GM12874 (cell line): ENCODE measurements around the gene CNTNAP2.

Source experiments
- CTCF ChIP-seq: IDR thresholded peaks from 2 replicates; pipeline ENCODE4 v1.5.1; 2011; ENCODE audit warnings: low read depth, mild to moderate bottlenecking, control low read depth, low read length, moderate library complexity; ENCODE audit not compliant: insufficient read depth

CNTNAP2 gene

DNA sequence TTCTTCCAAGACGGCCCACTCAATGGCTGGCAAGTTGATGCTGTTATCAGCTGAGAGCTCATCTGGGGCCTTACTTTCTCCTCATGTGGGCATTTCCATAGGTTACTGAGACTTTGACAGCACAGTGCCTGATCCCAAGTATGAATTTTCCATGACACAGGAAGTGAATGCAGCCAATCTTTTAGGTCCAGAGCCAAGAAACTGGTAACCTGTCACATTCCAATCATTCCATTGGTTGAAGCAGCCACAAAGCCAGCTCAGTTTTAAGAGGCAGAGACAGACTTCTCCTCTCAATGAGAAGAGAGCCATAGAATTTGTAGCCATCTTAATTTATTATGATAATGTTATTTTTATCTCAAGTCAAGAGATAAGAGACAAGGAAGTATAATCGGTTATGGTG is 775.5 kb downstream of the CNTNAP2 start:
- TF ChIP-seq CTCF = no peak

DNA sequence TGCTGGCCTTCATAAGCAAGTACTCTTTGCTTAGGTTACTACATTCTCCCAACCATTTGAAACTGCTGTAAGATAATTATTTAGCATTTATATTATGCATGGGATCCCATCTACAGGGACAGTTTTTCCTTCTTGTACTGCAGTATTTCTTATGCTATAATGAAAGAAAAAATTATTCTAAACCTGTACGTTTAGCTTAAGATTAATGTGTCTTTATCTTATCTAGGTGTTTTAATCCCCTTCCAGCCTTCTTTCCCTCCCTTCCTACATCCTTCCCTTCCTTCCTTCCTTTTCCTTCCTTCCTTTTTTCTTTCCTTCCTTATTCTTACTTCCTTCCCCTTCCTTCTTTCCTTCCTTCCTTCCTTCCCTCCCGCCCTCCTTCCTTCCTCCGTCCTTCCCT is 778.3 kb downstream of the CNTNAP2 start:
- no peak for TF ChIP-seq CTCF

DNA sequence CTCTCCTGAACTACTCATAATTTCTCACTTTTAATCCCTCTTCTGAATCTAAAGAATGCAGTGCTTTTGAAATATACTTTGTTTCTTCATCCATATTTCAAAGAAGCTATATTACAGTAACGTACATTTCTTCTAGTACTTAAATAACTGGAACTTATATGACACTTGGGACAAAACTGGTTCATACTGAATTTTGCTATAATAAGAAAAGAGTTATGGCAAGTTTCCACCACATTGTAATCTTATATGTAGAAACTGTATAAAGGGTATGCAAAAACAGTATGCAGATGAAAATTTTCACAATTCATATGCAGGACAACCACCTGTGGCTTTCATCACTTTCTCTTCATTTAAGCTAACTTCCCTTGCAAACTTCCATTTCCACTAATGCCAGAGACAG is 785.7 kb downstream of the CNTNAP2 start:
- no peak for TF ChIP-seq CTCF

GRCh38 chr7:146902728-146903127 is 786.1 kb downstream of the CNTNAP2 start:
- no peak for TF ChIP-seq CTCF

GRCh38 chr7:146922782-146923181 is 806.2 kb downstream of the CNTNAP2 start:
- TF ChIP-seq CTCF = no peak

GRCh38 chr7:146926841-146927240 is 810.2 kb downstream of the CNTNAP2 start:
- TF ChIP-seq CTCF = no peak

- TF ChIP-seq CTCF = no peak
Measured at GRCh38 chr7:146937836-146938235, 821.2 kb downstream of the CNTNAP2 start.

DNA sequence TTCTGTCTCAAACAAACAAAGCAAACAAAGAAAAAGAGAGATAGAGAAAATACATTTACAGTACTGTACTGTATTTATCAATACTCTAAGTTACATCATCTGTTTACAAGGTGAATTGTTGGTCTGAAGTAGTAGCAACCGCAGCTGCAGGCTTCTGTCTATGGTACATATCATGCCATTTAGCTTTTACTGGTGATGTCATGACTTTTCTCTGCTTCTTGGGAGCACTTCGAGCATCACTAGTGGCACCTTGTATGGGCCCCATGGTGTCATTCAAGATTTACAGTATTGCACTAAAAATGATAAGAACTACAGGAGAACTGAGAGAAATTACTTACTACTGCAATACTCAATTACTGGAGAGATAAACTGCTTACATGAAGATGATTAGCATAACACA is 826.9 kb downstream of the CNTNAP2 start:
- no peak for TF ChIP-seq CTCF
